HG03196 (cell line): ENCODE data around the gene GTPBP3.
A peak's percentile ranks its signal among the peaks of the same experiment; 100 is the strongest.

Source experiments
- ATAC-seq: cut with Tn5 transposase; IDR thresholded peaks from one replicate; pipeline ENCODE4 v1.9.1; 2021; ENCODE audit not compliant: unreplicated experiment

The GTPBP3 gene

DNA sequence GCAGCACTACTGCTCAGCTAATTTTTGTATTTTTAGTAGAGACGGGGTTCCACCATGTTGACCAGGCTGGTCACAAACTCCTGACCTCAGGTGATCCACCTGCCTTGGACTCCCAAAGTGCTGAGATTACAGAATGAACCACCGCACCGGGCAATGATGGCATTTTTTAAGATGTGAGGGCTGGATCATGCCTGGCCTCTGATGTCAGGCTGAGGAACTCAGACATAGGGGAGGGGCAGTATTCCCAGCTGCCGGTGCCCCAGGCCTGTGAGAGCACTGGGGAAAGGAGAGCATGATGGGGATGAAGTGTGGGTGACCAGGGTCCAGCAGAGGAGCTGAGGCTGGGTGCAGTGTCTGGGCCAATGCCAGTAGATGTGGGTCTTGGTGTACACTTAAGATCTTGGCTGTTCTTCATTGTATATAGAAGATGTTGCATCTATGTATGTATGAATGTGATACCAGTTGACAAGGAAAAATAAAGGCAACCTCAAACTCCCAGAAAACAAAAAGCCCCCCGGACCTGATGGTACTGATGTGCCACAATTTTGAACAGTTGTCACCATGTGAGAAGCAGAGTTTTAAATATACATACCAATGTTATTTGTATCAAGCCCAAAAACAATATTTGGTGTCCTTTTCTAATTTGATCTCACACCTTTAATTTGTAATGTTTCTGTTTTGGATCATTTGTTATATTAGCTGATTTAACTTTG, 43.2 kb downstream of the GTPBP3 start:
- no peak for ATAC-seq

DNA sequence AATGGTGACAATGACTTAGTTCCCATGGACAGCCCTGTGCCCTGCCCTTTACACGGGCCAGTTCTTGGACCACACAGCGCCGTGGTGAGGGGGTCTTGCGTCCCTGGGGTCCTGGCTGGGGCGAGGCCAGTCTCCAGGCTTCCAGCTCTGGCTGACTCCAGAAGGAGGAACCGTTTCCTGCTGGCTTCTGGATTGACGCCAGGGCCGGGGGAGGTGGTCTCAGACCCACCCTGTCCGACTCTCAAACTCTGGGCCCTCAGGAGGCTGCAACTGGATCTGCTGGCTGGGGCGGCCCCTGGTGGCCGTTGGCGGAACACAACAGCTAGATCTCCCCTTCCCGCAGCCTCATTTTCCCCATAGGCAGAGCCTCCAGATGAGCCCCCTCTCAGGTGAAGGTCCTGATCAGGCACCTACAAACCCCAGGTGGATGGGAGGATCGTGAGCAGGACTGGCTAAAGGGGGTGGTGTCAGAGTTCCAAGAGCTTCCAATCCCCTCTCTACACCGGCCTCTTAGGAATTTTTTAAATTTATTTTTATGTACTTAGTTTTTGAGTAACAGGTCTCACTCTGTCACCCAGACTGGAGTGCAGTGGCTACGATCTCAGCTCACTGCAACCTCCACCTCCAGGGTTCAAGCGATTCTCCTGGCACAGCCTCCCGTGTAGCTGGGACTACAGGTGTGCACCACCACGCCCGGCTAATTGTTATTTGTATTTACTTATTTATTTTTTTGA, 48.7 kb downstream of the GTPBP3 start:
- ATAC-seq = no peak

DNA sequence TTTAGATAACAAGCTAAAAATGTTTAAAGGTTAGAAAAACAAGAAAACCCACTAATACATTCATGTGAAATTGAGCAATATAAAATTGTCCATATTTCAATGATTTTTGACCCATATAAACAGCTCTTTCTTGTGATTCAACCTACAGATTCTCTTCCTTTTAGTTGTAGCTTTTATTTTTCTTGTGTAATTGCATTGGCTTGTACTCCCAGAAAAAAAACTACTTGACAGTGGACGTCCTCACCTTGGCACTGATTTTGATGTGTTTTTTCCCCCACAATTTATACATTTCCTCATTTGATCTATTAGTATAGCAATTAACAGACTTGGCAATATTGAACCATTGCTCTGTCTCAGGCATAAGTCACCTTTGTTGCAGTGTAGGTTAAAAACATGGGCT, 51.9 kb downstream of the GTPBP3 start:
- ATAC-seq = no peak

DNA sequence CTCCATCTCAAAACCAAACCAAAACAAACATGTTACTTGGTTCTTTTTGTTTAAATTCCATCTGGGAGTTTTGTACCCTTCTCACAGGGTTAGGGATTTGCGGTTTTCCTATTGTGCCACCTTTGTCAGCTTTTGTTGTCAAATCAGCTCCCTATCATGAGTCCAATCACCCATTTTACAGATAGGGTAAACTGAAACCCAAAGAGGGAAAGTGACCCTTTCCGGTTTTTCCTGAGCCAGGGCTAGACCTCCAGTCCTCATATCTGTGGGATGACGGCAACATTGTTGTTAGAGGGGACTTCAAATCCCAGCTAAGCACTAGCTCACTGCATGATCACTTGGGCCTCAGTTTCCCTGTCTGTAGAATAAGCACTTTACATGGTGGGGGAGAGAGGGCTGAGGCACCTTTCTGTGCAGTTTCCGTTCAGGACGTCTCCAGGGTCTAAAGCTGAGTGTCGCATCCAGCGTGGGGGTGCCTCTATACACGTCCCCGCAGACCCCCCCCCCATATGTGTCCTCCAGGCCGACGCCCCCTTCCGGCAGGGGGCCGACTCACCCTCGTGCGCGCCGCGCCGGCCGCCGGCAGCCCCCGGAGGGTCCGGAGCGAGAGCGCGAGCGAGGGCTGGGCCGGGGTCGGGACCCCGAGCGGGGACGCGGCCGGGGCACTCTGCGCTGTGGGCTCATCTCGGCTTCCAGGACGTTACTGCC, 52.8 kb downstream of the GTPBP3 start:
- no peak for ATAC-seq

DNA sequence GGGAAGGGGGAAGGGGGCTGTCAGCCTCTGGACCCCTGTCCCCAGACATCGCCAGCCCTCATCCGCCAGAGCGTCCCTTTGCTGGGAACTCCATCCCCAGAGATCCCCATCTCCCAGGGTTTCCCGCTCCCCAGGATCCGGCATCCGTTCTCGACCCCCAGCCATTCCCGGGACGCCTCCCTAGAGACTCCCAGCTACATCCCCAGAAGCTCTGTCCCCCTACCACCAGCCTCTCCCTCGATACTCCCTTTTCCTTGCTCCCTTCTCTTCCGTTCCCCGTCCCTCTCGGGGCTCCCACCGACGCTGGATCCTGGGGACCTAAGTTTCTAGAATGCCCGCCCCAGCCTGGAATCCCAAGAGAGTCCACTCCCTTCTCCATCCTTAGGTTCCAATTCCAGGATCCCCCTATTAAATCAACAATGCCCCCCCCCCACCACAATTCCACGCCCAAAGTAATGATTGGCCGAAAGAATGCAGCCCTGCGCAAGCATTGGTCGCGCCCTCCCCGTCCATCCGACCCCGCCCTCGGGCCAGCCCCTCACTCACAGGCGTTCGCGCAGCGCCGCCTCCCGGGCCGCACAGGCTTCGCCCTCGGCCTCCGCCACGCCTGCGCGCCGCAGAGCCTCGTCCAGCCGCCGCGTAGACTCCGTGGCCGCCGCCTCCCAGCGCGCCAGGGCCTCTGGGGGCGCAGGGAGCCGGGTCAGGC, 53.5 kb downstream of the GTPBP3 start:
- ATAC-seq = peak; percentile 80

DNA sequence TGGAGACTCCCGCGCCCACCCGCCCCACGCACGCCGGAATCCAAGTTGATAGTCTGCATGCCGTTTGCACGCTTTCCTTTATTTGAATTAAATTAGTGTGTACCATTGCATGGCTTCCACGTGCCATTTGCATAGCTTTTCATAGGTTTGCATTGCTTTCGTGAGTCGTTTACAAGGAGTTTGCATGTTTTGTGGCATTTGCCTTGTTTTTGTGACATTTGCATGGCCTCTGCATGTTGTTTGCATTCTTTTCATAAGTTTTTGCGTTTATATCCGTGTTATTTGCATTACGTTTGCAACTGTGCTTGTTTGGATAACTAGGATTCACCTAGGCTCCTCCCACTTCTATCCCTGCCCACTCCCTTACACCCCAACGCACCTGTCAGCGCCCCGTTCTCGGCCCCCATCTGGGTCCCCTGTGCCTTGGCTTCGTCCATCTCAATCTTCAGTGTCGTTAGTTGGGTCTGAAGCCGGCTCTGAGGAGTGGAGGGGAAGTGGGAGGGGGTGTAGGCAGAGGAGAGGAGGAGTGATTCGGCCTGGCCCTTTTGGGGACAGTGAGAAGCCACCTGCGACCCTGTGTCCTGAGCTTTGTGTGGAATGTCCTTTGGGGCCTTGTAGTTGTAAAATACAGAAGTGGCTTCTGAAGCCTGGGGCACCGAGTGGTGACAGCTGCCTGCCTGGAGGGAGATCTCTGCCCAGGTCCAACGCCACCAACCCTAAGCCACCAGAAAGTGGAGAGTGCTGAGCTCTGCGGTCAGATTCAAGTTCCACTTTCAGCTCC, 54.2 kb downstream of the GTPBP3 start:
- no peak for ATAC-seq
